Fibroblast of skin of abdomen (primary cell): ENCODE measurements around the gene SUGP1.
"Not testable (repeated sequence)": the region's sequence is repeated elsewhere in the genome, so short reads cannot be mapped to it uniquely, and the experiment has no call there.

Experiments used
- DNase-seq: peaks from one replicate; pipeline ENCODE4 v3.0.0-alpha.2; 2013

The SUGP1 gene

GRCh38 chr19:19262190-19263057 is 57.9 kb downstream of the SUGP1 start:
- DNase-seq = no peak

DNA sequence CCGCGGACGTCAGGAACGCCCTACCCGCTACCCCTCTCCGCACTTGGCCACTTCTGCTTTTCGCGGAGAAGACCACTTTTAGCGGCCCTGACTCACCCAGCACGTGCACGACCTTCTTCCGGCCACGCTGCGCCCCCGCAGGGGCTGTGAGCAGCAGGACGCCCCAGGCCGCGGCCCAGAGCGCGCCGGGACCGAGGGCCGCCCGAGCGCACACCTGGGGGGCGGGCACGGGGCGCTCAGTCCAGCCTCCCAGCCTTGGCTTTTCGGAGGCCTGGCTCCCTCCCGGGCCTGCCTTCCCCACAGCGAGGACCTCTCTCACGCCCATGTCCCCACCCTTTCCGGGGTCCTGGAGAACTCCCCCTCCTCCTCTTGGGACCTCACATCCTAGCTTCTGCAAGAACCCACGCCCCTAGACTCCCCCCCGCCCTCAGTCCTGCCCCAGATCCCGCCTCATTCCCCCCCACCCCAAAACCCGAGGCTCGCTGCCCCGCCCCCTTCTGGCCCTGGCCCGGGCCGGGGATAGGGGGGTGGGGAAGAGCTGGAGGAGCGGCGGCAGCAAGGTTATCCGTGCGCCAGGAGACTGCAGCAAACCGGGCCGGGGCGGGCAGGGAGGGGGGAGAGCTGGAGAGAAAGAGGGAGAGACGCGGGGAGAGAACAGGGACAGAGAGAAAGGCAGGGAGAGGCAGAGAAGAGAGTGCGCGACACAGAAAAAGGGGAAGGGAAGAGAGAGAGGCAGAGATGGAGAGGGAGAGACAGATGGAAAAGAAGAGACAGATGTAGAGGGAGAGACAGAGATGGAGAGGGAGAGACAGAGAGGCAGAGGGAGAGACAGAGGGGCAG is 58.7 kb downstream of the SUGP1 start:
- DNase-seq = no peak

DNA sequence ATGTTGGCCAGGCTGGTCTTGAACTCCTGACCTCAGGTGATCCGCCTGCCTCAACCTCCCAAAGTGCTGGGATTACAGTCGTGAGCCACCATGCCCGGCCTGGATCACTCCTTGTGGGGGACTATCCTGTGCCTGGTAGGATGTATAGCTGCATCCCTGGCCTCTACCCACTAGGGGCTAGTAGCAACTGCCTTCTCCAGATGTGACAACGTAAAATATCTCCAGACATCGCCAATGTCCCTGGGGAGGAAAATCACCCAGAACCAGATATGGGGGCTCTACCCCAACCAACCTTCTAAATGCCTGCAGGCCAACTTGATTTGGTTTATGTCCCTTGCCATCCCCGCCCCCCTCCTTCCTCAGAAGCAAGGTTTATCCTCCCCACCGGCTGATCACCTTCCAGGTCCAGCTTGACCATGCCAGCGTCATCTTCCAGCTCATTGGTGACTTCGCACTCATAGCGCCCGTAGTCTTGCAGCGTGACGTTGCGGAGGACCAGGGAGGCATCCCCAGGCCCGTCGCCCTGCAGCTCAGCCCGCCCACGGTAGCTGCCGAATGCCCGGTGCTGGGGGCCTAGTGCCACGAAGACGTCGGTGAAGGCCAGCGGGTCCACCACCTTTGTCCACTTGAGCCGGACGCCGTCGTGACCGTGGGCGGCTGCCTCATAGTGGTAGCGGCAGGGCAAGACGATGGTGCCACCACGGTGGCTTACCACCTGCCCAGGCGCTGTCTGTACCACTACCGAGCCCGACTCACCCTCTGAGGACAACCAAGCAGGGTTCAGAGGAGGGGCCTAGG is 59.7 kb downstream of the SUGP1 start:
- DNase-seq = no peak

GRCh38 chr19:19259741-19260140 is 60.6 kb downstream of the SUGP1 start:
- DNase-seq = no peak

GRCh38 chr19:19258589-19259338 is 61.5 kb downstream of the SUGP1 start:
- no peak for DNase-seq

DNA sequence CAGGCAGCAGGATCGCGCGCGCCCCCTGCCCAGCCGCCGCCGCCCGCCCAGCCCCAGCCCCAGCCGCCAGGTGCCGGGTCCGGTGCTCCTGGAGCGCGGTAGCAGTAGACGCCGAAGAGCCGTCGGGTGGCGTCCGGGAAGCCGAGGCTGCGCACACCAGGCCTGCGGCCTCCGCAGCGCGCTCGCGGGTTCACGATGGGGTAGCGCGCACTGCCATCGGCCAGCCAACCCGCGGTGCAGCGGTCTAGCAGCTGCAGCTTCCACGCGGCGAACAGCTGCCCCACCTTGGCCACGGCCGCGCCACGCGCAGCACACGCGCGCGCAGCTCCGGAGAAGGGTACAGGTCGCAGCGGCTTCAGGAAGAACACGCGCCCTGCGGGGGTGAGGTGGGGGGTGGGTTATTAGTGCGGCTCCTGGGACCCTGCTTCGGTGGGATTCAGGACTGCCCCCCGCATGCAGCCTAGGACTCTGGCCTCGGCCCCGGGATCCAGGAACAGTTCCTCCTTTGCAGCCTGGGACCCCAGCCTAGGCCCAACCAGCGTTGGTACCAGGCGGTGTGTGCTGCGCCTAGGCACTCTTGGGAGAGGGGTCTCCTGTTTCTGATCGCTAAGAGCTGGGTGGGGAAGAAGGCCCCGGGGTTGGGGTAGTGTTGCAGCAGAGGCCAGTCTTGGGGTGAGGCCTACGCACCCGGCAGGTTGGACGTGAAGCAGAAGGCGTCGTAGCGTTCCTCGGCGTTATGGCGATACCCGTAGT is 62.3 kb downstream of the SUGP1 start:
- DNase-seq = no peak

GRCh38 chr19:19257137-19257536 is 63.2 kb downstream of the SUGP1 start:
- no peak for DNase-seq

- DNase-seq = no peak
Measured at GRCh38 chr19:19256072-19256969, 64.0 kb downstream of the SUGP1 start.

GRCh38 chr19:19253409-19253808 is 66.9 kb downstream of the SUGP1 start:
- DNase-seq = not testable (repeated sequence)

DNA sequence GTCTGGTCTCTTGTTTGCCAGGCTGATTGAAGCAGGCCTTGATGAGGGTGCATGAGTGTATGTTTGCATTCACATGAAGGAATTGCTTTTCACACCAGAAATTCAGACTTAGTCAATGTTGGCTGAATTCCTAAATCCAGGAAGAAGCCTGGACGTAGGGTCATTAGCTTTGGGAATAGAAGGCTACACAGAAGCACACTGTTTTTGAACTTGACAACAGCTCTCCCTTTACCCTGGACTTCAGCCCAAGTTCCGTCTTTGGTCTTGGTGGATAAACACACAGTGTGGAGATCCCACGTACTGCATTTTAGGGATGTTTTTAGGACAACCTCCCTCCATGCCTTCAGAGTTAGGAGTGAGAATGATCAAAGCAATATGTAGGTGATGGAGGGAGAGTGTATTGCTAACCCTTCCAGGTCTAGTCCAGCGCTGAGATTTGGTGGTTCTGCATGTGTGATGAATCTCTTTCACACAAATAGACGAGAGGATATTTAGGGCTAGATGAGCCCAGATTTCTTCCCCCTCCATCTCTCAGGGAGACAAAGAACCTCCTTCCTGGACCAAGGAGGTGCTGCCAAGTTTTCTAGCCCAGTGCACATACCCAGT is 70.0 kb downstream of the SUGP1 start:
- no peak for DNase-seq

- no peak for DNase-seq
Measured at GRCh38 chr19:19240476-19240875, 79.8 kb downstream of the SUGP1 start.

- no peak for DNase-seq
Measured at GRCh38 chr19:19239675-19240074, 80.6 kb downstream of the SUGP1 start.

- no peak for DNase-seq
Measured at GRCh38 chr19:19238126-19238894, 82.0 kb downstream of the SUGP1 start.

DNA sequence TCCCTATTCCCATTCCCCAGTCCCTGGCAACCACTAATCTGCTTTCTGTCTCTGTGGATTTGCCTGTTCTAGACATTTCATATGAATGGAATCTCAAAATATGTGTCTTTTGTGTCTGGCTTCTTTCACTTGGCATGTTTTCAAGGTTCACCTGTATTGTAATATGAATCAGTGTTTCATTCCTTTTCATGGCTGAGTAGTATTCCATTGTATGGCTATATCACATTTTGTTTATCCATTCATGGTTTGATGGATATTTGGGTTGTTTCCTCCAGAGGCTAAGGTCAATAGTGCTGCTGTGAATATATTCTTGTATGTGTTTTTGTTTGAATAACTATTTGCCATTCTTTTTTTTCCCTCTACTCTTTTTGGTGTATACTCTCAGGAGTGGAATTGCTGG is 84.1 kb downstream of the SUGP1 start:
- DNase-seq = no peak

DNA sequence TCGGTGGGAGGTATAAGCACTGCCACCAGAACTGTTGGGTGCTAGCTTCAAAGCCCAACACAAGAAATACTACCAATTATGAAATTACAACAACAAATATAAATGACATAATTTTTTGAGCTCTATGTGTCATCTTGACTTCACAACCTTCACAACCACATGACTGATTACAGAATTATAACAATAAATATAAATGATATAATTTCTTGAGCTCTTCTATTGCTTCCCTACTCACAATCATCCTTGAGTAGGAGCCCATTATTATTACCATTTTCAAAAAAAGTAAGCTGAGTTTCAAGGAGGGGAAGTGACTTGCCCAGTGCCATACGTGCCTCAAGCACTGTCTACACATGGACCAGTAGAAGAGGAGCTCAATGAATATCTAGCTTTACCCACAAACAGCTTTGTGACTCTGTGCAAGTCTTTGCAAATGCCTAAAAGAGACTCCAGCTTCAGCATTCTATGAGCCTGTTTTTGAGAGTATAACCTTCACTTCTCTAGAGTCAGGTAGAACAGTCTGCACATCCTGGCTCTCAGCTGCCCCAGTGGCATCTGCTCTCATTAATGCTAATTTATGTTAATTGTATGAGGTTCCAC is 86.0 kb downstream of the SUGP1 start:
- DNase-seq = no peak

GRCh38 chr19:19232261-19232721 is 88.0 kb downstream of the SUGP1 start:
- DNase-seq = no peak

DNA sequence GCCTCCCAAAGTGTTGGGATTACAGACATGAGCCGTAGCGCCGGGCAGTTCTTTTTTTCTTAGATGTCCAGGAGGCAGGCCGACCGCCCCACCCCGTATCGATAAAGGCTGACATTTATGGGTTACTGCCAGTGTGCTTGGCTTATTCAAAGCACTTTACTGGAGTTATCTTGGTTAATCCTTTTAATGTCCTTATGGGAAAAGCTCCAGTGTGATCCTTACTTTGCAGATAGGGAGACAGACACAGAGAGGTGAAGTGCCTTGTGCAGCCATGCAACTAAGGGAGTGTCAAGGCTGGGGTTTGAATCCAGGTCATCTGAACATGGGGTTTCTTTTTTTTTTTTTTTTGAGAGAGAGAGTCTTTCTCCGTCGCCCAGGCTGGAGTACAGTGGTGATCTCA is 89.3 kb downstream of the SUGP1 start:
- no peak for DNase-seq

DNA sequence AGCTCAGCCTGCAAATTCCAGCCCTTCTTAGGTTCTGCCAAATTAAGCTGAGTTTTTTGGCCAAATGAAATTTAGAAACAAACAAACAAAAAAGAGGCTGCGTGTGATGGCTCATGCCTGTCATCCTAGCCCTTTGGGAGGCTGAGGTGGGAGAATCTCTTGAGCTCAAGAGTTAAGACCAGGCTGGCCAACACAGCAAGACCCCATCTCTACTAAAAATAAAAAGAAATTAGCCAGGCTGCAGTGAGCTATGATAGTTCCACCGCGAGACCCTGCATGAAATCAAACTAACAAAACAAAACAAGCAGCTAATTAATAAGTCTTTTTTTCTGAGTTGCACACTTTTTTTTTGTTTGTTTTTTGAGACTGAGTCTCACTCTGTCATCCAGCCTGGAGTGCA is 90.6 kb downstream of the SUGP1 start:
- DNase-seq = no peak

DNA sequence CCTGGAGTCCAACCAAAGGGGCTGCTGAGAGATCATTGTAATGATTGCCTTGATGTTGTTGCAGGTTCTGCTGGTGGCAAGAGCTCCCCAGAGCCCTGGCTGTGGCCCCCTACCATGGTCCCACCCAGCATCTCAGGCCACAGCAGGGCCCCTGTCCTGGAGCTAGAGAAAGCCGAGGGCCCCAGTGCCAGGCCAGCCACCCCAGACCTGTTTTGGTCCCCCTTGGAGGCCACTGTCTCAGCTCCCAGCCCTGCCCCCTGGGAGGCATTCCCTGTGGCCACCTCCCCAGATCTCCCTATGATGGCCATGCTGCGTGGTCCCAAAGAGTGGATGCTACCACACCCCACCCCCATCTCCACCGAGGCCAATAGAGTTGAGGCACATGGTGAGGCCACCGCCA is 93.1 kb downstream of the SUGP1 start:
- no peak for DNase-seq
